Stimulated activated CD8-positive, alpha-beta memory T cell treated with anti-CD3 and anti-CD28 coated beads, Interleukin-15, amount 100 ng/mL, for 48 hours (primary cell): ENCODE results near the gene CUL3.

ENCODE experiments used
- DNase-seq, 2 donors: peaks; one replicate each; pipeline ENCODE4 v3.0.0-alpha.2; 2020; ENCODE audit warnings: low read depth in 2 of 2

Gene CUL3

DNA sequence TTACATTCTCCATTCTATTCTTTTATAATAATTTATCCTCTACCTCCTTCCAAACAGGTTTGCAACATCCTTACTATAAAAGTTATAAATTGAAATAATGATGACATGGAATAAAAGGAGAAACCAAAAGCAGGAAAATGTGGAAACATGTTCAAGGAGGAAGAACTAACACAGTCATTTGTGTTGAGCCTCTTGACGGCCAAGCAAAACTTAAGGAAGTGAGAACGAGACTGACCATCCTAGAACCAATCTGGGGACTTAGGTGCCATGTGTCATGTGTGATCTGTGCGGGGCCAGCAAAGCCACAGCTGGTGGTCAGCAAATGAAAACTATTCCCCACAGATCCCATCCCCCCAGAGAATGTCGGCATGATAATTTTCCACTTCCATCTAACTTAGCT, 157.7 kb downstream of the CUL3 start:
- DNase-seq = no peak

GRCh38 chr2:224426656-224427055, 158.5 kb downstream of the CUL3 start:
- DNase-seq = no peak

GRCh38 chr2:224421065-224421464, 164.1 kb downstream of the CUL3 start:
- no peak for DNase-seq
